GM23248 (cell line): ENCODE results near the gene IGFALS. TPM values are rescaled to one million over a fixed set of nuclear protein-coding genes. Genes with fewer than 3 reads are reported as not detected.

Experiments
- DNase-seq: peaks from one replicate; pipeline ENCODE4 v3.0.0-alpha.2; 2015
- H2AFZ ChIP-seq: fragments of 200-600 bp; sonication (generic); 2 replicates; pipeline ENCODE4 v1.6.1; 2016; ENCODE audit warnings: antibody characterized with exemption
- H3F3A ChIP-seq: fragments of 200-600 bp; sonication (generic); 2 replicates; pipeline ENCODE4 v1.6.1; 2016; ENCODE audit warnings: mild to moderate bottlenecking, antibody characterized with exemption, mixed run types; ENCODE audit not compliant: insufficient read depth
- H3K27ac ChIP-seq: fragments of 200-600 bp; sonication (generic); 2 replicates; pipeline ENCODE4 v1.5.1; 2016; ENCODE audit warnings: mild to moderate bottlenecking
- H3K27me3 ChIP-seq: fragments of 200-600 bp; sonication (generic); replicated peaks from 2 replicates; pipeline ENCODE4 v1.6.1; 2016; ENCODE audit warnings: mild to moderate bottlenecking; ENCODE audit not compliant: insufficient read depth
- H3K36me3 ChIP-seq: fragments of 200-600 bp; sonication (generic); 2 replicates; pipeline ENCODE4 v1.6.1; 2016; ENCODE audit warnings: low read depth, mild to moderate bottlenecking
- H3K4me1 ChIP-seq: fragments of 200-600 bp; sonication (generic); 2 replicates; pipeline ENCODE4 v1.6.1; 2016; ENCODE audit warnings: mild to moderate bottlenecking; ENCODE audit not compliant: insufficient read depth
- H3K4me2 ChIP-seq: fragments of 200-600 bp; sonication (generic); one replicate; pipeline ENCODE4 v1.6.1; 2016; ENCODE audit warnings: mild to moderate bottlenecking; ENCODE audit not compliant: unreplicated experiment
- H3K4me3 ChIP-seq: fragments of 200-600 bp; sonication (generic); 2 replicates; pipeline ENCODE4 v1.5.1; 2016; ENCODE audit warnings: mild to moderate bottlenecking
- H3K79me2 ChIP-seq: fragments of 200-600 bp; sonication (generic); 2 replicates; pipeline ENCODE4 v1.6.1; 2016; ENCODE audit warnings: mild to moderate bottlenecking; ENCODE audit not compliant: insufficient read depth
- H3K9ac ChIP-seq: fragments of 200-600 bp; sonication (generic); 2 replicates; pipeline ENCODE4 v1.6.1; 2016; ENCODE audit warnings: mild to moderate bottlenecking
- H3K9me2 ChIP-seq: fragments of 200-600 bp; sonication (generic); 2 replicates; pipeline ENCODE4 v1.6.1; 2016; ENCODE audit warnings: mixed run types, mild to moderate bottlenecking, moderate library complexity; ENCODE audit not compliant: insufficient read depth
- H3K9me3 ChIP-seq: fragments of 200-600 bp; sonication (generic); one replicate; pipeline ENCODE4 v1.6.1; 2017; ENCODE audit warnings: low read depth
- H4K20me1 ChIP-seq: fragments of 200-600 bp; sonication (generic); 2 replicates; pipeline ENCODE4 v1.6.0; 2016; ENCODE audit not compliant: insufficient read depth
- EZH2 ChIP-seq: fragments of 200-600 bp; sonication (generic); IDR thresholded peaks from 2 replicates; pipeline ENCODE4 v1.6.1; 2018; ENCODE audit warnings: antibody characterized with exemption, mild to moderate bottlenecking; ENCODE audit not compliant: insufficient read depth, poor library complexity, severe bottlenecking
- EZH2phosphoT487 ChIP-seq: fragments of 200-600 bp; sonication (generic); IDR thresholded peaks from 2 replicates; pipeline ENCODE4 v1.6.1; 2018; ENCODE audit warnings: antibody characterized with exemption, moderate library complexity, mild to moderate bottlenecking, low read depth; ENCODE audit not compliant: insufficient read depth
- WGBS, 2 experiments: methylation state at CpG; one replicate each; pipeline ENCODE4 v1.1.6; 2015 to 2017; ENCODE audit warnings: low lambda C conversion rate in 2 of 2, low coverage in 1 of 2; ENCODE audit errors: missing lambda C conversion rate in 2 of 2; 5-methylcytosine and 5-hydroxymethylcytosine counted together
- in situ Hi-C: fragments of 300-500 bp; cut with MboI; formaldehyde crosslinking; loops from 2 replicates; pipeline ENCODE4 v1.15.0; 2020
- polyA plus RNA-seq: library from polyadenylated mRNA; unstranded; fragments of >200 nt; fragmentation: Nextera tagmentation; extraction: Ambion mirVana; gene quantifications from 2 replicates; pipeline ENCODE4 v1.2.1, GENCODE V29; 2016
- total RNA-seq: library from RNA; depleted of rRNA; stranded (reverse); fragments of >200 nt; shearing (Covaris generic); gene quantifications from 2 replicates; pipeline ENCODE4 v1.2.3, GENCODE V29; 2014

The IGFALS gene
- total and polyA plus RNA-seq, 2 experiments from 2014 or later: not detected

GRCh38 chr16:1788708-1789100 is 4.8 kb downstream of the IGFALS start:
- no peak overlapping the region for H3K4me3 ChIP-seq
- H3K27me3 ChIP-seq: no peaks in the 10 kb centered on the region
- DNase-seq: no peak
- no peak for TF ChIP-seq EZH2phosphoT487
- no peak for TF ChIP-seq EZH2
- H3K9me3 ChIP-seq: no peaks in the 10 kb centered on the region
- peaks cover 38% of the 10 kb centered on the region for H3K79me2 ChIP-seq
- H3K27ac ChIP-seq: no peak overlapping the region
- 74 to 78% methylated on average over 19 of the region's 19 CpGs for WGBS, 2 experiments
- no peaks in the 10 kb centered on the region for H4K20me1 ChIP-seq
- H3K4me2 ChIP-seq: no peak overlapping the region
- H3K9ac ChIP-seq: no peak overlapping the region
- in situ Hi-C loops: no loop called here
- H3K36me3 ChIP-seq: no peaks in the 10 kb centered on the region; the same call in 1 of the 2 replicates
- H3F3A ChIP-seq: no peaks in the 10 kb centered on the region
- H2AFZ ChIP-seq: no peak overlapping the region
- H3K4me1 ChIP-seq: no peaks in the 10 kb centered on the region
- H3K9me2 ChIP-seq: no peaks in the 10 kb centered on the region

GRCh38 chr16:1788095-1788707 is 5.3 kb downstream of the IGFALS start:
- 0 out of 2 replicates have a peak, but pooled peaks cover 3% of the 10 kb centered on the region for H3F3A ChIP-seq
- H2AFZ ChIP-seq: no peak overlapping the region
- DNase-seq: no peak
- no peak overlapping the region for H3K4me3 ChIP-seq
- WGBS, 2 experiments: 87 to 91% methylated on average over 17 to 38 of the region's 38 CpGs
- no peaks in the 10 kb centered on the region for H3K4me1 ChIP-seq
- no peak overlapping the region for H3K9ac ChIP-seq
- in situ Hi-C loops: no loop called here
- no peaks in the 10 kb centered on the region for H3K9me3 ChIP-seq
- no peaks in the 10 kb centered on the region for H3K27me3 ChIP-seq
- TF ChIP-seq EZH2phosphoT487: no peak
- TF ChIP-seq EZH2: no peak
- no peak overlapping the region for H3K27ac ChIP-seq
- no peak overlapping the region for H3K4me2 ChIP-seq
- no peaks in the 10 kb centered on the region for H4K20me1 ChIP-seq
- peaks cover 43% of the 10 kb centered on the region for H3K79me2 ChIP-seq
- no peaks in the 10 kb centered on the region for H3K9me2 ChIP-seq
- no peaks in the 10 kb centered on the region; the same call in 1 of the 2 replicates for H3K36me3 ChIP-seq

GRCh38 chr16:1787322-1788094 is 6.0 kb downstream of the IGFALS start:
- H4K20me1 ChIP-seq: no peaks in the 10 kb centered on the region
- no peak overlapping the region for H2AFZ ChIP-seq
- 94 to 95% methylated on average over 40 to 43 of the region's 44 CpGs for WGBS, 2 experiments
- no peak overlapping the region for H3K4me2 ChIP-seq
- no peak overlapping the region for H3K9ac ChIP-seq
- no peak for DNase-seq
- no peaks in the 10 kb centered on the region for H3K4me1 ChIP-seq
- peaks cover 46% of the 10 kb centered on the region for H3K79me2 ChIP-seq
- in situ Hi-C loops: no loop called here
- TF ChIP-seq EZH2phosphoT487 (no peak), EZH2 (no peak)
- no peak overlapping the region for H3K27ac ChIP-seq
- H3K9me2 ChIP-seq: no peaks in the 10 kb centered on the region
- no peaks in the 10 kb centered on the region for H3K27me3 ChIP-seq
- H3K4me3 ChIP-seq: no peak overlapping the region
- H3K36me3 ChIP-seq: no peaks in the 10 kb centered on the region; the same call in 1 of the 2 replicates
- no peaks in the 10 kb centered on the region for H3K9me3 ChIP-seq
- 0 out of 2 replicates have a peak, but pooled peaks cover 3% of the 10 kb centered on the region for H3F3A ChIP-seq

GRCh38 chr16:1787056-1787321 is 6.5 kb downstream of the IGFALS start:
- in situ Hi-C loops: no loop called here
- 0 out of 2 replicates have a peak, but pooled peaks cover 3% of the 10 kb centered on the region for H3F3A ChIP-seq
- no peaks in the 10 kb centered on the region for H3K9me3 ChIP-seq
- no peak overlapping the region for H3K4me3 ChIP-seq
- no peak for DNase-seq
- peaks cover 46% of the 10 kb centered on the region for H3K79me2 ChIP-seq
- TF ChIP-seq EZH2 (no peak), EZH2phosphoT487 (no peak)
- no peak overlapping the region for H2AFZ ChIP-seq
- no peak overlapping the region for H3K27ac ChIP-seq
- H3K9ac ChIP-seq: no peak overlapping the region
- H3K4me2 ChIP-seq: no peak overlapping the region
- no peaks in the 10 kb centered on the region for H3K9me2 ChIP-seq
- no peaks in the 10 kb centered on the region for H3K4me1 ChIP-seq
- H4K20me1 ChIP-seq: no peaks in the 10 kb centered on the region
- 73 to 80% methylated on average over 6 of the region's 6 CpGs for WGBS, 2 experiments
- H3K36me3 ChIP-seq: no peaks in the 10 kb centered on the region; the same call in 1 of the 2 replicates
- no peaks in the 10 kb centered on the region for H3K27me3 ChIP-seq
